ENCODE measurements around the gene ZPR1.

Gene ZPR1

GRCh38 chr11:116798368-116798767 lies 10.5 kb upstream of the ZPR1 start:
- Histone ChIP-seq H3K9me3 (ENCODE audit: severe bottlenecking) (no peaks in the 10 kb centered on the region), H3K27me3 (ENCODE audit: insufficient read depth, poor library complexity, severe bottlenecking) (no peaks in the 10 kb centered on the region), H3K27ac (ENCODE audit: poor library complexity, severe bottlenecking) (no peak overlapping the region), H3K4me3 (ENCODE audit: severe bottlenecking) (no peak overlapping the region), H3K4me1 (ENCODE audit: insufficient read depth, poor library complexity, severe bottlenecking) (peaks cover 2% of the 10 kb centered on the region), H3K36me3 (ENCODE audit: low read depth) (no peaks in the 10 kb centered on the region)
- ATAC-seq (ENCODE audit: low read depth) (no peak), DNase-seq (ENCODE audit: low spot score) (no peak)
- no peak for TF ChIP-seq CTCF (IDR thresholded peaks at IDR 0.05; ENCODE audit: poor library complexity, severe bottlenecking)

DNA sequence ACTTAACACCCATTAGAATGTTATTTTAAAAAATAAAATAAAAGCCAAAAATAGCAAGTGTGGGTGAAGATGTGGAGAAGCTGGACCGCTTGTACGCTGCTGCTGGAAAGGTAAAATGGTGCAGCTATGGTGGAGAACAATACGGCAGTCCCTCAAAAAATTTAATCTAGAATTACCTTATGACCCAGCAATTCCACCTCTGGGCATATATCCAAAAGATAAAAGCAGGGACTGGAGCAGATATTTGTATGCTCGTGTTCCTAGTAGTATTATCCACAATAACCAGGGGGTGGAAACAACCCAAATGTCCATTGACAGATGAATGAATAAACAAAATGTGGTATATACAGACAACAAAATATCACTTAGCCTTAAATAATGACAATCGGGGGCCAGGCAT lies 10.0 kb upstream of the ZPR1 start:
- no peaks in the 10 kb centered on the region for H3K27me3 ChIP-seq (ENCODE audit: insufficient read depth, poor library complexity, severe bottlenecking)
- H3K4me3 ChIP-seq (ENCODE audit: severe bottlenecking) = no peak overlapping the region
- no peaks in the 10 kb centered on the region for H3K9me3 ChIP-seq (ENCODE audit: severe bottlenecking)
- ATAC-seq (ENCODE audit: low read depth) = no peak
- no peak for DNase-seq (ENCODE audit: low spot score)
- TF ChIP-seq CTCF (IDR thresholded peaks at IDR 0.05; ENCODE audit: poor library complexity, severe bottlenecking) = no peak
- H3K27ac ChIP-seq (ENCODE audit: poor library complexity, severe bottlenecking) = no peak overlapping the region
- H3K36me3 ChIP-seq (ENCODE audit: low read depth) = no peaks in the 10 kb centered on the region
- H3K4me1 ChIP-seq (ENCODE audit: insufficient read depth, poor library complexity, severe bottlenecking) = peaks cover 7% of the 10 kb centered on the region

DNA sequence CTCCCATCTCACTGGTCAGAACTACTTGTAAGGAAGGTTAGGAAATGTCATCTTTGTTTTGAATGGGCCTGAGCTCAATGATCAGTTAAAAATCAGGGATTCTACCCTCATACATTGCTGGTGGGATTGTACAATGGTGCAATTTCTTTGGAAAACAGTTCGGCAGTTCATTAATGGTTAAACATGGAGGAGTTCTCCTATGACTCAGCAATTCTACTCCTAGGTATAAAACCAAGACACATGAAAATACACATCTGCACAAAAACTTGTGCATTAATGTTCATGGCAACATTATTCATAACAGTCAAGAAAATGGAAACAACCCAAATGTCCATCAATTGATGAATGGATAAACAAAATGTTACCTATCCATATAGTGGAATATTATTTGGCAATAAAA lies 8.7 kb upstream of the ZPR1 start:
- Histone ChIP-seq H3K4me1 (ENCODE audit: insufficient read depth, poor library complexity, severe bottlenecking) (peaks cover 7% of the 10 kb centered on the region), H3K27me3 (ENCODE audit: insufficient read depth, poor library complexity, severe bottlenecking) (no peaks in the 10 kb centered on the region), H3K4me3 (ENCODE audit: severe bottlenecking) (no peak overlapping the region), H3K36me3 (ENCODE audit: low read depth) (no peaks in the 10 kb centered on the region), H3K27ac (ENCODE audit: poor library complexity, severe bottlenecking) (no peak overlapping the region), H3K9me3 (ENCODE audit: severe bottlenecking) (no peaks in the 10 kb centered on the region)
- TF ChIP-seq CTCF (IDR thresholded peaks at IDR 0.05; ENCODE audit: poor library complexity, severe bottlenecking) = no peak
- DNase-seq (ENCODE audit: low spot score) (no peak), ATAC-seq (ENCODE audit: low read depth) (no peak)

DNA sequence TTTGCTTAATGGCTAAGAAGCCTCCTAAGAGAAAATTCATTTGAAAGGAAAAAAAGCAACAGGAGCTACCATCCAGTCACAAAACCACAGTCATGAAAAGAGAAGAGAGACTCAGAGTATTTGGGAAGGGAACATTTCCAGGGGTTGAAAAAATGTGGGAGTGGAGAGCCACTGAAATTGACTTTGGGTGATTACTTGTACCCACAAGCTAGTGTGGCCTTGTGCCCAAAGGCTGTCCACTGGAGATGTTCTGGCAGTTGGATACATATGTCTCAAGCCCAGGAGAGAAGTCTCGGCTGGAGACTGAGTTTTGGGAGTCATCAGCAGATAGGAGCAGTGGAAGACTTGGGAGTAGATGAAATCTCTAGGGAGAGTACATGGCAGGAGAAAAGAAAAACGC lies 7.0 kb upstream of the ZPR1 start:
- H3K4me3 ChIP-seq (ENCODE audit: severe bottlenecking) = no peak overlapping the region
- H3K27me3 ChIP-seq (ENCODE audit: insufficient read depth, poor library complexity, severe bottlenecking) = no peaks in the 10 kb centered on the region
- TF ChIP-seq CTCF (IDR thresholded peaks at IDR 0.05; ENCODE audit: poor library complexity, severe bottlenecking) = no peak
- no peaks in the 10 kb centered on the region for H3K9me3 ChIP-seq (ENCODE audit: severe bottlenecking)
- peaks cover 7% of the 10 kb centered on the region for H3K4me1 ChIP-seq (ENCODE audit: insufficient read depth, poor library complexity, severe bottlenecking)
- ATAC-seq (ENCODE audit: low read depth) = no peak
- DNase-seq (ENCODE audit: low spot score) = no peak
- no peak overlapping the region for H3K27ac ChIP-seq (ENCODE audit: poor library complexity, severe bottlenecking)
- H3K36me3 ChIP-seq (ENCODE audit: low read depth) = no peaks in the 10 kb centered on the region

- no peak for TF ChIP-seq CTCF (IDR thresholded peaks at IDR 0.05; ENCODE audit: poor library complexity, severe bottlenecking)
- H3K36me3 ChIP-seq (ENCODE audit: low read depth) = no peaks in the 10 kb centered on the region
- no peak for ATAC-seq (ENCODE audit: low read depth)
- no peak for DNase-seq (ENCODE audit: low spot score)
- H3K4me1 ChIP-seq (ENCODE audit: insufficient read depth, poor library complexity, severe bottlenecking) = peaks cover 7% of the 10 kb centered on the region
- H3K27ac ChIP-seq (ENCODE audit: poor library complexity, severe bottlenecking) = no peak overlapping the region
- H3K4me3 ChIP-seq (ENCODE audit: severe bottlenecking) = no peak overlapping the region
- no peaks in the 10 kb centered on the region for H3K27me3 ChIP-seq (ENCODE audit: insufficient read depth, poor library complexity, severe bottlenecking)
- H3K9me3 ChIP-seq (ENCODE audit: severe bottlenecking) = no peaks in the 10 kb centered on the region
Measured at GRCh38 chr11:116793772-116794097, 5.9 kb upstream of the ZPR1 start.
